Stimulated activated CD4-positive, alpha-beta T cell treated with anti-CD3 and anti-CD28 coated beads, Interleukin-4, amount 100 ng/mL, for 24 hours (primary cell): ENCODE results near the gene NECAB2.
"Not testable (repeated sequence)": the region's sequence is repeated elsewhere in the genome, so short reads cannot be mapped to it uniquely, and the experiment has no call there.

ENCODE experiments used
- DNase-seq: peaks from one replicate; pipeline ENCODE4 v3.0.0-alpha.2; 2020

Gene NECAB2

GRCh38 chr16:83936581-83937165 lies 31.4 kb upstream of the NECAB2 start:
- DNase-seq, result no peak

GRCh38 chr16:83937267-83937666 lies 30.8 kb upstream of the NECAB2 start:
- no peak for DNase-seq

DNA sequence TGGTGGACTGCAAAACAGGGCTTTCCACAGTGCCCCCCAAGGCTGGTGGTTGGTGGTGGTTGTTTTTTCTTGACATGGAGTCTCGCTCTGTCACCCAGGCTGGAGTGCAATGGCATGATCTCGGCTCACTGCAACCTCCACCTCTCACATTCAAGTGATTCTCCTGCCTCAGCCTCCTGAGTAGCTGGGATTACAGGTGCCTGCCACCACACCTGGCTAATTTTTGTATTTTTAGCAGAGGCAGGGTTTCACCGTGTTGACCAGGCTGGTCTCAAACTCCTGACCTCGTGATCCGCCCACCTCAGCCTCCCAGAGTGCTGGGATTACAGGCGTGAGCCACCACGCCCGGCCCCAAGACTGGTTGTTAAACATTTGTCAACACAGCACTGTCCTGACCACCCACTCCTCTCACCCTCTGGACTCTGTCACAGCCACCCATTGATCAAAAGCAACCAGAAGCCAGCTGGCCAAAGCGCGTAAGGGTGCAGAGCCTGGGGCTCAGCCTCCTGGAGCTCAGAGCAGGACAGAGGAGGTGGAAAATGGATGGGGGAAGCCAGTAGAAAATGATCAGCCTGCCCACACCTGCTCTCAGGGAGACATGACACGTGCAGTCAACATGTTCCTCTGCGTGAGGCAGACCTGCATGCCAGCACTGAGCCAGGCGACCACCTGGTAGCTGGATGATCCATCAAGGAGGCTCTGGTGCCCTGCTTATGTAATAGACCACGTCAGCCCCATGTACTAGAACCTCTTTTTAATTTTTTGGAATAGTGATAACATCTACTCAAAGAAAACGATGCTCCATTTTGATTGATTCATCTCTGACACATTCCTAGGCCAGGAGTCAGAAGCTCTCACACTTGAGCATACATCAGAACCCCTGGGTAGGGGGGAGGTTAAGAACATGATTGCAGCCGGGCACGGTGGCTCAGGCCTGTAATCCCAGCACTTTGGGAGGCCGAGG lies 29.8 kb upstream of the NECAB2 start:
- DNase-seq, result no peak

GRCh38 chr16:83939266-83939855 lies 28.7 kb upstream of the NECAB2 start:
- DNase-seq, result no peak

DNA sequence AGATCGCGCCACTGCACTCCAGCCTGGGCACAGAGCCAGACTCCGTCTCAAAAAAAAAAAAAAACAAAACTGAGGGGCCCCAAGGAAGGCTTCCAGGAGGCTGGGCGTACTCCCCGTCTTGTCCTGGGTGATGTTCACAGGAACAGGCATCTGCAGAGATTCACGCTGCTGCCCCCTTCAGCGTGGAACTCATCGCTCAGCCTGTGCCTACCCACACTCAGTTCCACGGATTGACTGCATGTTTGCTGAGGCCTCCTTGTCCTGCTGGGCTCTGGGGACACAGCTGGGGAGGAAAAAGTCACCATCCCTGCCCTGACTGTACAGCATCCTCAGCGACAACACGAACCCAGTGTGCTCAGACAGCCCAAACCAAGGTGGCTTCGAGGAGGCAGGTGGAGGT lies 27.9 kb upstream of the NECAB2 start:
- no peak for DNase-seq

- DNase-seq, result no peak
These were observed 27.2 kb upstream of the NECAB2 start for GRCh38 chr16:83940630-83941378.

- DNase-seq, result not testable (repeated sequence)
These were observed 26.5 kb upstream of the NECAB2 start for GRCh38 chr16:83941546-83941945.

DNA sequence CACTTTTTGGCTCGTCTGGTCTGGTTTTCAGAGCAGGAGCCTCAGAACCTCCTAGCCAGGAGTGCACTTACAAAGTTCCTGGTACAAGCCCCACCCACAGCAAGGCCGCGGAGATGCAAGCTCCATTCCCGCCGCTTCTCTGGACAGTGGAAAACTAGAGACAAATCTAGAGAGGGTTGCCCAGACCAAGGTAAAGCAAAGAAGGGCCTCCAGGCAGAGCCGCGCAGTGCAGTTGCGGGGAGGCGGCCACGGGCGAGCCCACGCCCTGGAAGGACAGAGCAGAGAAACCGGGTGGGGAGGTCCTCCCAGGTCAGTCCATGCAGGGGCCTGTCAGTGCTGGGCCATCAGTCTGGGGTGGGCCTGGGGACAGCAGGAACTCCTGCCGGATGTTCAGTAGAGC lies 26.0 kb upstream of the NECAB2 start:
- DNase-seq, result no peak

DNA sequence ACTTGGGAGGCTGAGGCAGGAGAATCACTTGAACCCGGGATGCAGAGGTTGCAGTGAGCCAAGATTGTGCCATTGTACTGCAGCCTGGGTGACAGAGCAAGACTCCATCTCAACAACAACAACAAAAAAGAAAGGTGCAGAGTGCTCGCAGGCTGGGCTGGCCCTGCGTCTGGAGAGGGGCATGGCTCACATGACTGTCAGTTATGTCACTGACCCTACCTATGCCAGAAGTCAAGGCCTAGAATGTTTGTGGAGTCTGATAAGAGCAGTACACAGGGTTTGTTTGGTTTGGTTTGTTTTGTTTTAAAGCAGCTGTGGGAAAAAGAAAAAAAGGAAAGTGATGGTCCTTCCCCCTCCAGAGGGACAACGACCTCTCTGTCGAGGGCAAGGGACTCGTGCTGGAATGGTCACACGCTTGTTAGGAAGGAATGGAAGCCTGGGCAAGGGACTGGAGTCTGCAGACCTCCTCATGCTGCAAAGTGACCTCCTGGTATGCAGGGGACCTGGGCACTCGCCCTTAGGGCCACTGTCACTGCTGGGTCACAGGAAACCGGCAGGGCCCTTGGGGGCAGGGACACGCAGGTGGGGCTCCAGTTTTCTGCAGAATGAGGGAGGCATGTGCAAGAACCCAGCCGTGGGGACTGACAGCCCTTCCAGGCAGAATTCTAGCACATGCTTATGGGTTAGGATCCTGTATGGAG lies 25.1 kb upstream of the NECAB2 start:
- DNase-seq, result no peak

DNA sequence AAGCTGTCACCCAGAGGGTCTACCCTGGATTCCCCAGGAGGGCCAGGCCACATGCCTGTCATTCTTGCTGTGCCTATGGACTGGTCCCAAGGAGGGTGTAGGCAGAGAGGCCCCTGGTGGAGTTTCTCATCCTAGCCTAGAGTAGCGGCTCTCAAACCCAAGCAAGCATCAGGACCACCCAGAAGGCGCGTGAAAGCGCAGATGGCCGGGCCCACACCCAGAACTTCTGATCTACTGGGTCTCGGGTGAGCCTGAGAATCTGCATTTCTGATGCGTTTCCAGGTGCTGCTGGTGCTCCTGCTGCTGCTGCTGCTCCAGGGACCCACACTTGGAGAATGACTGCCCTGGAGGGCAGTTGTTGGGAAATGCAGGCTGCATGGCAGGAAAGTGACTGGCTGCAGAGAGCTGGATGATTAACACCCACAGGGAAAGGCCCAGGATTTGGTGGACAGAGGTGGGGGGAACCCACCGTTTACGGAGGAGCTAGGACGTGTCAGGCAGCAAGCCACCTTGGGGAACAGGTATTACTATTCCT lies 24.5 kb upstream of the NECAB2 start:
- no peak for DNase-seq

DNA sequence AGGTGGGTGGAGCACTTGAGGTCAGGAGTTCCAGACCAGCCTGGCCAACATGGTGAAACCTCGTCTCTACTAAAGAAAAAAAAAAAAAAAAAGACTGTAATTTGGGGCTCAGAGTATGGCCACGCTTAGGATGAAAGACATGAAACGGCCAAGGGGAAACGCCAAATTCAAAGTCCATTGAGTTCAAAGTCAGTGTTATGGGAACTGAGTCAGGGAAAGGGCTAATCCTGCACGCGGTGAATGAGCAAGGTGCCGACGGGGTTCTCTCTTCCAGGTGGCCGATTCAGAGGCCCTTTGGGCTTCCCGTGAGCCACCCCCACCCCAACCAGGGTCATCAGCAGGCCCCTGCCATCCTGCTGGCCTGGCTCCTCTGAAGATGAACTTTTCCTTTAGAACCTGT lies 22.5 kb upstream of the NECAB2 start:
- DNase-seq, result no peak

GRCh38 chr16:83946154-83946780 lies 21.8 kb upstream of the NECAB2 start:
- no peak for DNase-seq

- DNase-seq, result no peak
These were observed 21.1 kb upstream of the NECAB2 start for GRCh38 chr16:83946781-83947566.

GRCh38 chr16:83947642-83948234 lies 20.3 kb upstream of the NECAB2 start:
- DNase-seq, result no peak

DNA sequence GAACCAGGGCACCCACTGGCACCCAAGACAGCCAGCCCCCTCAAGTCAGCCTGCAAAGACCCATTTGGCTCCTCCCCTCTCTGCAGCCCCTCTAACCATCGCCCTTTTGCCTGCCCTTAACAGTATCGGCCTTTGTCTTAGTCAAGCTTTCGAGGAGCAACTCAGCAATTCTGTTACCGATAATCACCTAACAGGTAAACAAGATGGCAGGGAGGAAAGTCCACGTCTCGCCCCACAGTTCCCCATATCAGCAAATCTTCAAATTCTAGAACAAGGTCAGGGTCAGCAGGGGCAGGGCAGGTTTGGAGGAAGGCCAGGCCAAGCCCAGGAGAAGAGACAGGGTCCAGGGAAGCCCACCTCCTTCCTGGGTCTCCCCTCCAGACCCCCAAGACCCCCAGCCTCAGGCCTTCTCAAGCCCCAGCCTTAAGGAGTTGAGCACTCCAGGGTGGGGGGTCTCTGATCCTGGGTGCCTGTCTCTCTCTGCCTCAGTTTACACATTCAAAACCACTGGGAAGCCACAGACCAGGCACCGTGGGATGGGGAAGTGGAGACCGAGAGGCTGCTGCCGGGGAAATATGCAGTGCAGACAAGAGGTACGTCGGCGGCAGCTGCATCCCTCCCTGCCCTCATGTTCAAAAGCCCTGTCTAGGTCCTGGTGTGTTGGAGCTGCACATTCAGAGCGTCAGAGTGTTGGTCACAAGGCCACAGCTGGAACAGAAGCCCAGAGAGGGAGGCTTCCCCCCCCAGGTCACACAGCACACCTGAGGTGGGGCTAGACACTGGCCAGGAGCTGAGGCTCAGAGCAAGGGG lies 18.9 kb upstream of the NECAB2 start:
- DNase-seq, result no peak

GRCh38 chr16:83949724-83950001 lies 18.4 kb upstream of the NECAB2 start:
- DNase-seq, result no peak

- DNase-seq, result not testable (repeated sequence)
These were observed 17.1 kb upstream of the NECAB2 start for GRCh38 chr16:83950862-83951399.

DNA sequence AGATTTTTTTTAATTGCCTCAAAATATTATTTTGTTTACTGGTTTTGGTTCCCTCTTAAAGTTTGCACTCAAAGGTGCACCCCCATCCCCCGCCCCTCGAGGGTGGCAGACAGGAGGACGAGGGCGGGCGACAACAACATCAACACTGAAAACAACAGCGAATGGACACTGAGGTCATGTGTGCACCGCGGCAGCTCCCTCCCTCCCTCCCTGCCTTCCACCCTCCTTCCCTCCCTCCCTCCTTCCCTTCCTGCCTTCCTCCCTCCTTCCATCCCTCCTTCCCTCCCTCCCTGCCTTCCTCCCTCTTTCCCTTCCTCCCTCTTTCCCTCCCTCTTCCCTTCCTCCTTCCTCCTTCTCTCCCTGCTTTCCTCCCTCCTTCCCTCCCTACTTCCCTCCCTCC lies 16.5 kb upstream of the NECAB2 start:
- no peak for DNase-seq

DNA sequence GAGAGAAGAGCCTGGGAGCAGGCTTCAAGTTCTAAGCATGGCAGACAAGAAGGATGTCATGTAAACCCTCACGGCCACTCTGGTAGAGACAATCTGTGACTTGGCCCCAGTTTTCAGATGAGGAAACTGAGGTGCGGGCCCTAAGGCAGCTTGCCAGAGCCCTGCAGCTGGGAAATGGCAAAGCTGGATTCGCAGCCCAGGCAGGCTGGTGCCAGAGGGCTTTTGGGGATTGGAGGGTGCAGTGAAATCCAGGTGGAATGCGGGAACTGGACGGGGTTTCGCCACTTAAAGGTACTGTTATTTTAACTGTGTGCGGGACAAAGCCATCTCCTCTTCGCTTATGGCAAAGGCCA lies 15.5 kb upstream of the NECAB2 start:
- DNase-seq, result no peak
